ENCODE measurements around the gene POGZ. TPM values are rescaled to one million over a fixed set of nuclear protein-coding genes. Genes with fewer than 3 reads are reported as not detected.
"Not testable (repeated sequence)": the region's sequence is repeated elsewhere in the genome, so short reads cannot be mapped to it uniquely, and the experiment has no call there.

POGZ gene
- total RNA-seq, 4 donors from 2014 or later: 16.1 to 45.6 (median 30.4) TPM

- no peak overlapping the region for H3K4me3 ChIP-seq
- no peaks in the 10 kb centered on the region for H3K36me3 ChIP-seq
- no peak for DNase-seq
- intact Hi-C loops (cut with DNase I): no loop called here
- H3K27ac ChIP-seq: no peak overlapping the region
- WGBS, 2 donors: 77 to 86% methylated on average over 3 of the region's 3 CpGs
- H3K4me1 ChIP-seq: no peaks in the 10 kb centered on the region
- TF ChIP-seq CTCF (IDR thresholded peaks at IDR 0.05) (no peak), POLR2A (IDR thresholded peaks at IDR 0.05) (no peak)
- no peaks in the 10 kb centered on the region for H3K27me3 ChIP-seq
- no peaks in the 10 kb centered on the region for H3K9me3 ChIP-seq
These were observed 68.2 kb downstream of the POGZ start for GRCh38 chr1:151391079-151391563.

- H3K4me1 ChIP-seq; H3K27me3 ChIP-seq; H3K36me3 ChIP-seq; intact Hi-C loops (cut with DNase I); DNase-seq; H3K27ac ChIP-seq; H3K9me3 ChIP-seq; H3K4me3 ChIP-seq: not testable (repeated sequence)
- 86 to 92% methylated on average over 22 of the region's 22 CpGs for WGBS, 2 donors
These were observed 68.8 kb downstream of the POGZ start for GRCh38 chr1:151390221-151391078.

GRCh38 chr1:151386002-151386401 is 73.3 kb downstream of the POGZ start:
- Histone ChIP-seq H3K4me3 (no peak overlapping the region), H3K4me1 (no peaks in the 10 kb centered on the region), H3K27me3 (no peaks in the 10 kb centered on the region), H3K36me3 (no peaks in the 10 kb centered on the region), H3K9me3 (no peaks in the 10 kb centered on the region), H3K27ac (no peak overlapping the region)
- intact Hi-C loops (cut with DNase I): no loop called here
- WGBS, 2 donors: 85 to 100% methylated on average over 1 to 2 of the region's 2 CpGs
- DNase-seq: no peak
- no peak for TF ChIP-seq POLR2A (IDR thresholded peaks at IDR 0.05)
- TF ChIP-seq CTCF (IDR thresholded peaks at IDR 0.05): no peak

GRCh38 chr1:151384584-151384983 is 74.7 kb downstream of the POGZ start:
- Histone ChIP-seq H3K27ac (no peak overlapping the region), H3K36me3 (no peaks in the 10 kb centered on the region), H3K9me3 (no peaks in the 10 kb centered on the region), H3K4me1 (no peaks in the 10 kb centered on the region), H3K27me3 (no peaks in the 10 kb centered on the region), H3K4me3 (no peak overlapping the region)
- intact Hi-C loops (cut with DNase I): no loop called here
- no peak for DNase-seq
- TF ChIP-seq POLR2A (IDR thresholded peaks at IDR 0.05): no peak
- TF ChIP-seq CTCF (IDR thresholded peaks at IDR 0.05): no peak
- WGBS, 2 donors: 68 to 69% methylated on average over 3 of the region's 3 CpGs

- Histone ChIP-seq H3K9me3 (no peaks in the 10 kb centered on the region), H3K4me3 (no peak overlapping the region), H3K27ac (no peak overlapping the region), H3K36me3 (no peaks in the 10 kb centered on the region), H3K4me1 (peaks cover 4 to 16% (median 5%) of the 10 kb centered on the region in 3 donors), H3K27me3 (no peaks in the 10 kb centered on the region)
- 60 to 72% methylated on average over 3 of the region's 3 CpGs for WGBS, 2 donors
- no peak for DNase-seq
- intact Hi-C loops (cut with DNase I): no loop called here
- TF ChIP-seq CTCF (IDR thresholded peaks at IDR 0.05) (no peak), POLR2A (IDR thresholded peaks at IDR 0.05) (no peak)
These were observed 82.0 kb downstream of the POGZ start for GRCh38 chr1:151377150-151377884.

Data from esophagus squamous epithelium (tissue), 5 donors.